ENCODE data around the gene NOD2.

Gene NOD2

GRCh38 chr16:50743581-50744225, 50.3 kb downstream of the NOD2 start:
- no peak for DNase-seq

- no peak for DNase-seq
Measured at GRCh38 chr16:50744881-50745280, 51.5 kb downstream of the NOD2 start.

DNA sequence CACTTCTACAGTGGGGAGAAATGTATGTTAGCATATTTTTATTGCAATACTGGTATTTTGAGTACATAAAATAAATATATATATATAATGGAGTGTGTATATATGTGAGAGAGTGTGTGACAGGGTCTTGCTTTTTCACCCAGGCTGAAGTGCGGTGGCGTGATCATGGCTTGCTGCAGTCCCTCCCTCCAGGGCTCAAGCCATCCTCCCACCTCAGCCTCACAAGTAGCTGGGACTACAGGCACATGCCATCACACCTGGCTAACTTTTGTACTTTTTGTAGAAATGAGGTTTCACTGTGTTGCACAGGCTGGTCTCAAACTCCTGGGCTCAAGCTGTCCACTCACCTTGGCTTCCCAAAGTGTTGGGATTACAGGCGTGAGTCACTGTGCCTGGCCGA, 52.5 kb downstream of the NOD2 start:
- no peak for DNase-seq

GRCh38 chr16:50747207-50747956, 54.0 kb downstream of the NOD2 start:
- DNase-seq, result peak; percentile 5

DNA sequence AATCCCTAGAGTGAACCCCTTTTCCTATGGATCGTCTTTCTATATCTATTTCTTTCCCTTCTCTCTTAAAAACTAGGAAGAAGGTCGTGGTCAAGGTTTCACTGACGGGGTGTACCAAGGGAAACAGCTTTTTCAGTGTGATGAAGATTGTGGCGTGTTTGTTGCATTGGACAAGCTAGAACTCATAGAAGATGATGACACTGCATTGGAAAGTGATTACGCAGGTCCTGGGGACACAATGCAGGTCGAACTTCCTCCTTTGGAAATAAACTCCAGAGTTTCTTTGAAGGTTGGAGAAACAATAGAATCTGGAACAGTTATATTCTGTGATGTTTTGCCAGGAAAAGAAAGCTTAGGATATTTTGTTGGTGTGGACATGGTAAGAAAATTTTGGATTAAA, 58.1 kb downstream of the NOD2 start:
- DNase-seq, result no peak

DNA sequence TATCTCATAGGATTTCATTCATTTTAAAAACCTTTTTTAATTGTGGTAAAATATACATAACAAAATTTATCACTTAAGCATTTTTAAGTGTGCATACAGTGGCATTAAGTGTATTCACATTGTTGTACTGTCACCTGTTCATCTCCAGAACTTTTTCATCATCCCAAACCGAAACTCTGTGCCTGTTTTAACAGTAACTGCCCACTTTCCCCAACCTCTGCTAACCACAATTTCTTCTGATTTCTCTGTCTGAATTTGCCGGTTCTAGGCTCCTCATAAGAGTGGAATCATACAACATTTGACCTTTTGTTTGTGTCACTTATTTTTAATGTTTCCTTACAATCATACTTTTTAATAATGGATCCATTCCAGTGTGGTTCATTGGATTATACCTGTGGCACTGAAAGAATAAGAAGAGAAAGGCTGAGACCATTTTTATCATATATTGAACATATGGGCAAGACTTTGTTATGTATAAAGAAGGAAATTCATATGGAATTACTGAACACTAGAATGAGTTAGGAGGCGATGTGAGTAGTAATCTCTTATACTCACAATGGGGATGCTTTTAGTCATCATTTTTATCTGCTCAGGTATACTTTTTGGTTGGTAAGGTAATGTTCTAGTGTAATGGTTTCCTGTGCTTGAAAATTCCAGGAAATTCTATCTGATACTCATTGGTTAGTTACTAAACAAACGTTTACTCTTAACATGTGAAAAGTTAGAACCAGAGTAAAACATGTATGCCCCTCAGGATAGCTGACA, 59.2 kb downstream of the NOD2 start:
- no peak for DNase-seq

- no peak for DNase-seq
Measured at GRCh38 chr16:50756473-50756872, 63.1 kb downstream of the NOD2 start.

DNA sequence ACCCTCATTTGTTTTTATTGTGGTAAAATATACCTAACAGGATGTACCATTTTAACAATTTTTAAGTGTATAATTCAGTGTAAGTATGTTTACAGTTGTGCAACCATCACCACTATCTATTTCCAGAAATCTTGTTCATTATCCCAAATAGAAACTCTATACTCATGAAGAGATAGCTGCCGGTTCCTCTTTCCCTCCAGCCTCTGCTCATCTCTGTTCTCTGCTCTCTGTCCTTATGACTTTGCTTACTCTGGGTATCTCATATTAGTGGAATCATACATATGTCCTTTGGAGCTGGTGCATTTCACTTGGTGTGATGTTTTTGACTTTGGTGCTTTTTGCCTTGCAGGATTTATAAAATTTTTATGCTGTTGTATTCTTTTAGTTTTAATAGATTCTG, 67.9 kb downstream of the NOD2 start:
- no peak for DNase-seq

DNA sequence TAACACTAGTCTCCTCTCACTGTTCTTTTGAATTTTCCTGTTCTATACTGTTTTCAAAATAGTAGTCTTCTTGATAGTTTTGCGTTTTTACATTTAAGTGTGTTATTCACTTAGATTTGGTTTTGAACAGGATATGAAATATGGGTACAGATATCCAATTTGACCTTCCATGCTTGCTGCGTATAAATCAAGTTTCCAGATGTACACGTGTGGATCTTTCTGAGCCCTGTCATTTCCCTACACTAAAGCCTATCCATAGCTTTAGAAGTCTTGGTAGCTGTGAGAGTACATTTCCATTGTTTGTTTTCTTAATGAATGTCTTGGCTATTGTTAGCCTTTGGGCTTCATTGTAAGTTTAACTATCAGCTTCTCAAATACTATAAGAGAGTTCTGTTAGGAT, 68.8 kb downstream of the NOD2 start:
- no peak for DNase-seq

DNA sequence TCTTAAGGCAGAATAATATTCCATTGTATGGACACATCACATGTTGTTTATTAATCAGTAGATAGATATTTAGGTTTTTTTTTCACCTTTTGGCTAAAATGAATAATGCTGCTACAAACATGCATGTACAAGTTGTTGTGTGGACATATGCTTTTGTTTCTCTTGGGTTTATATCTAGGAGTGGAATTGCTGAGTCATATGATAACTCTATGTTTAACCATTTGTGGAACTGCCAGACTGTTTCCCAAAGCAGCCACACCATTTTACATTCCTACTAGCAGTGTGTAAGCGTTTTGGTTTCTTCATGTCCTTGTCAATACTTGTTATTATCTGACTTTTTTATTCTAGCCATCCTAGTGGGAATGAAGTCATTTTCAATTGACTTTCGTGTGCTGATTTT, 69.8 kb downstream of the NOD2 start:
- DNase-seq, result no peak

DNA sequence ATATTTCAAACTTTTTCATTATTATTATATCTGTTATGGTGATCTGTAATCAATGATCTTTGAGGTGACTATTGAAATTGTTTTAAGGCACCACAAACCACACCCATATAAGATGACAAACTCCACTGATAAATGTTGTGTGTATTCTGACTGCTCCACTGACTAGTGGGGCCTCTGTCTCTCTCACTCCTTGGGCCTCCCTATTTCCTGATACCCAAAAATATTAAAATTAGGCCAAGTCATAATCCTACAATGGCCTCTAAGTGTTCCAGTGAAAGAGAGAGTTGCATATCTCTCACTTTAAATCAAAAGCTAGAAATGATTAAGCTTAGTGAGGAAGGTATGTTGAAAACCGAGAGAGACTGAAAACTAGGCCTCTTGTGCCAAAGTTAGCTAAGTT, 71.9 kb downstream of the NOD2 start:
- no peak for DNase-seq

DNA sequence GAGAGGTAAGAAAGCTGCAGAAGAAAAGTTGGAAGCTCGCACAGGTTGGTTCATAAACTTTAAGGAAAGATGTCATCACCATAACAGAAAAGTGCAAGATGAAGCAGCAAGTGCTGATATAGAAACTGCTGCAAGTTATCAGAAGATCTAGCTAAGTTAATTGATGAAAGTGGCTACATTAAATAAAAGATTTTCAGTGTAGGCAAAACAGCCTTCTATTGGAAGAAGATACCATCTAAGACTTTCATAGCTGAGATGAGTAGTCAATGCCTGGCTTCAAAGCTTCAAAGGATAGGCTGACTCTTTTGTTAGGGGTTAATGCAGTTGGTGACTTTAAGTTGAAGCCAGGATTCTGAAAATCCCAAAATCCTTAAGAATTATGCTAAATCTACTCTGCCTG, 72.5 kb downstream of the NOD2 start:
- no peak for DNase-seq

DNA sequence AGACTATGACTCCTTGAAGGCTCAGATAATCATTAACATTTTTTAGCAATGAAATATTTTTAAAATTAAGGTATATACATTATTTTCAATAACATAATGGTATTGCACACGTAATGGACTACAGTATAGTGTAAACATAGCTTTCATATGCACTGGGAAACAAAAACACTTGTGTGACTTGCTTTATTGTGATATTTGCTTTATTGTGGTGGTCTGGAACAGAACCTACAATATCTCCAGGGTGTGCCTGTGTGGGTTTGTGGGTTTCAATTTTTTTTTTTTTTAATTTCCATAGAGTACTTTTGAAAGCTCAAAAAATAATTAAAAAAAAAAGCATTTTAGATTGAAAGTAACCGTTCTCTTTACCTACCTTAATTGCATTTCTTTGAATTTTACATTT, 73.8 kb downstream of the NOD2 start:
- no peak for DNase-seq

GRCh38 chr16:50771366-50771765, 78.0 kb downstream of the NOD2 start:
- no peak for DNase-seq

GRCh38 chr16:50774405-50774804, 81.0 kb downstream of the NOD2 start:
- no peak for DNase-seq

DNA sequence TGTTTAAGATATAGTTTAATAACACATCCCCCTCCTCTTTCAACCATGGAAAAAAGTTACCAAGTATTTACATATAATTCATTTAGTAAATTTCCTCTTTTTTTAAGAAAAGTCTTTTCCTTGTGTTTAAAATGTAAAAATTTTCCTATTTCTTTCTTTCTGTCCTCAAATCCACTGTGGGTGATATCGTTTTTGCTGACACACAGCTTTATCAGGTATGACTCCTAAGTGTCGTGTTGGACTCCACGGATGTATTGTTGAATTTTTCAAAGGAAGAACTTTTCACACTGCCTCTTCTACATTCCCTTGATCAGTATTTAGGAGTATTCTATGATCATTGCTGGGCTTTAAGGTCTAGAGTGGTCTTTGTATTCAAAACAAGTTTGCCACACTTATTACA, 81.6 kb downstream of the NOD2 start:
- DNase-seq, result no peak

DNA sequence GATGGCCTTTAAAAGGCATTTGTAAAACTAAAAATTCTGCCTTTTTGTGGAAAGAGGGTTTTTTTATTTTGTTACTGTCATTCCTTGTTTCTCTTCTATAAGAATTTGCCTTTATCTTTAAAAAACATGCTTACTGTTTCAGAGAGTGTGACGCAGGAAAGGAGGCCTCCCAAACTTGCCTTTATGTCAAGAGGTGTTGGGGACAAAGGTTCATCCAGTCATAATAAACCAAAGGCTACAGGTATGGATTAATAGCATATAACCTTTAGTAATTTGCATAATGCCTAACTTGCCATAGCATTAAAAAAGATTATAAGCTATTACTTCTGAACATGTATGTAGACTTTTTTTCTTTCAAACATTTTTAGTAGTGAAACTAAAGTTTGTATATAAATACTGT, 82.6 kb downstream of the NOD2 start:
- DNase-seq, result no peak

DNA sequence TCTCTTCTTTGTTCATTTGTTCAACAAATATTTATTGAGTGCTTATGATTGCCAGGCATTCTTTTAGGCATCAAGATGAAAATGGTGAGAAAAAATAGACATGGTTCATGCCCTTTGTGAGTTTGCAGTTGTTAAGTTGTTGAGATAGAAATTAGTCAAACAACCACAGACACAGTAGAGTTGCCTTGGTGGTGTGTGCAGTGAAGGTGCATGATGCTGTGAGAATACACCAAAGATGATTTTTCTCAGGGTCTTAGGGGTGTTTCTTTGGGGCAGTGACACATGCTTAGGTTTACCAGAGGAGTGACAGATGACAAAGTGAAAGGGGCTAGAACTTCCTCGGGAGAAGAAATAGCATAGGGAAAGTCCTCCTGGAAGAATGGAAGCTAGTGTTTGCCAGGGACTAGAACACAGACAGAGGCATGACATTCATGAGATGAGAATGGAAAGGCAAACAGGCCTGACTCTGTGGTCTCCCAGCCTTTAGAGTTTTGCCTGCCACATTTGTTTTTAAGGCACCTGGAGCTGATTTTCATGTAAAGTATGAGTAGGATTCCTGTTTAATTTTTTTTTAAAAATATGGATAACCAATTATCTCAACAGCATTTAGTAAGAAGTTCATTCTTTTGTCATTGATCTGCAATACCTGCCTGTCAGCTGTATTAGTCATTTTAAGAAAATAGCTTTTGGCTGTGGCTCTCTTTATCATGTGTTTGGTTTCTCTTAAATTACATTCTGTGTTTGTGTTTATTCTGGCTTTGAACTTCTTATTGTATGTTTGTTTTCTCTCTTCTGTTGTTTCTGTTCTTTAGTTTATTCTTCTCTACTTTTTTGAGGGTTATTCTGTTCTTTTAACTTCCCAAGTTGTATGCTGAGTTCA, 85.1 kb downstream of the NOD2 start:
- no peak for DNase-seq

- no peak for DNase-seq
Measured at GRCh38 chr16:50781043-50781442, 87.6 kb downstream of the NOD2 start.

- no peak for DNase-seq
Measured at GRCh38 chr16:50781518-50781917, 88.1 kb downstream of the NOD2 start.
